ENCODE results near the gene PIAS4. TPM values are rescaled to one million over a fixed set of nuclear protein-coding genes. Genes with fewer than 3 reads are reported as not detected.
"Not testable (repeated sequence)": the region's sequence is repeated elsewhere in the genome, so short reads cannot be mapped to it uniquely, and the experiment has no call there.

Gene PIAS4
- total and polyA plus RNA-seq, 2 donors (not counting 3 experiments of a cell fraction or from before 2014, with no cell fraction given): 26.2 to 46.2 TPM

- Histone ChIP-seq H3K4me2 (ENCODE audit: insufficient read depth, low read length) (no peak overlapping the region), H3K79me2 (ENCODE audit: control insufficient read depth, insufficient read depth, low read length) (no peaks in the 10 kb centered on the region), H3K36me3 (ENCODE audit: control insufficient read depth in 2 of 2, extremely low read depth in 1 of 2, insufficient read depth in 2 of 2, low read length in 2 of 2) (no peaks in the 10 kb centered on the region), H3K4me3 (replicated peaks in 1 of 3; ENCODE audit: insufficient read depth in 1 of 3, low read depth in 1 of 3, low read length in 3 of 3) (no peak overlapping the region), H3K9ac (replicated peaks; ENCODE audit: extremely low read depth, insufficient read depth, low read length) (no peak overlapping the region), H2AFZ (ENCODE audit: low read depth, low read length) (no peak overlapping the region), H3K27me3 (ENCODE audit: control insufficient read depth in 2 of 2, insufficient read depth in 2 of 2, low read length in 2 of 2) (no peaks in the 10 kb centered on the region), H3K27ac (ENCODE audit: insufficient read depth, low read depth, low read length) (no peak overlapping the region), H4K20me1 (replicated peaks; ENCODE audit: control insufficient read depth, extremely low read depth, insufficient read depth, low read length) (no peaks in the 10 kb centered on the region), H3K9me1 (replicated peaks; ENCODE audit: control insufficient read depth, extremely low read depth, insufficient read depth, low read length) (no peaks in the 10 kb centered on the region), H3K9me3 (replicated peaks; ENCODE audit: control insufficient read depth, insufficient read depth, low read length) (no peaks in the 10 kb centered on the region), H3K4me1 (ENCODE audit: control insufficient read depth, extremely low read depth, insufficient read depth, low read length) (no peaks in the 10 kb centered on the region)
- ChIA-PET CTCF (interaction anchor here (0.6 kb wide), 1 partner anchor 121 kb away, joined by 3 read pairs; no protein-coding TSS in a partner anchor), POLR2A (interaction anchor here (0.7 kb wide), 1 partner anchor 17 kb away, joined by 7 read pairs; no protein-coding TSS in a partner anchor)
- FAIRE-seq: no peak
- BruUV-seq (replicated peaks): no TSS peak
- TF ChIP-seq POLR2A (IDR thresholded peaks at IDR 0.05; ENCODE audit: low read depth, low read length): no peak
- TF ChIP-seq CTCF (IDR thresholded peaks at IDR 0.05; ENCODE audit: extremely low read depth in 1 of 2, insufficient read depth in 1 of 2, low read depth in 1 of 2, low read length in 2 of 2): no peak
- no peak for TF ChIP-seq MYC (IDR thresholded peaks at IDR 0.05; ENCODE audit: low read depth, low read length)
- no peak for TF ChIP-seq POLR2AphosphoS5 (IDR thresholded peaks at IDR 0.05; ENCODE audit: insufficient read depth, low read depth, low read length)
- TF ChIP-seq MAX (IDR thresholded peaks at IDR 0.05; ENCODE audit: insufficient read depth, insufficient read length): no peak
- TF ChIP-seq EZH2 (IDR thresholded peaks at IDR 0.05; ENCODE audit: borderline replicate concordance, low read depth, low read length, severe bottlenecking): no peak
- no peak for TF ChIP-seq FOS (IDR thresholded peaks at IDR 0.05; ENCODE audit: borderline replicate concordance, insufficient read depth, low read length)
- no peak for TF ChIP-seq GATA2 (IDR thresholded peaks at IDR 0.05; ENCODE audit: insufficient read depth, insufficient read length, low read depth, low read length)
- no peak for TF ChIP-seq JUN (IDR thresholded peaks at IDR 0.05; ENCODE audit: borderline replicate concordance, insufficient read depth, insufficient read length, low read depth)
- dilution Hi-C loops (cut with MboI; ENCODE audit: extremely low pct_ligation_motif_present, low sequenced_read_pairs) (no loop called here), intact Hi-C loops (cut with micrococcal nuclease) (no loop called here)
- DNase-seq (ENCODE audit: low read depth, low spot score): no peak
Observed at GRCh38 chr19:3995607-3996006, 11.9 kb upstream of the PIAS4 start.

DNA sequence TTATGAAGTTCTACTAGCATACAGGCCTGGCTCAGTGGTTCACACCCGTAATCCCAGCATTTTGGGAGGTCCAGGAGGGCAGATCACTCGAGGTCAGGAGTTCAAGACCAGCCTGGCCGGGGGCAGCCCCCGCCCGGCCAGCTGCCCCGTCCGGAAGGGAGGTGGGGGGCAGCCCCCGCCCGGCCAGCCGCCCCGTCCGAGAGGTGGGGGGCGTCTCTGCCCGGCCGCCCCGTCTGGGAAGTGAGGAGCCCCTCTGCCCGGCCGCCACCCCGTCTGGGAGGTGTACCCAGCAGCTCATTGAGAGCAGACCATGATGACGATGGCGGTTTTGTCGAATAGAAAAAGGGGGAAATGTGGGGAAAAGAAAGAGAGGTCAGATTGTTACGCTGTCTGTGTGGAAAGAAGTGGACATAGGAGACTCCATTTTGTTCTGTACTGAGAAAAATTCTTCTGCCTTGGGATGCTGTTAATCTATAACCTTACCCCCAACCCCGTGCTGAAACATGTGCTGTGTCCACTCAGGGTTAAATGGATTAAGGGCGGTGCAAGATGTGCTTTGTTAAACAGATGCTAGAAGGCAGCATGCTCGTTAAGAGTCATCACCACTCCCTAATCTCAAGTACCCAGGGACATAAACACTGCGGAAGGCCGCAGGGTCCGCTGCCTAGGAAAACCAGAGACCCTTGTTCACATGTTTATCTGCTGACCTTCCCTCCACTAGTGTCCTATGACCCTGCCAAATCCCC is 8.7 kb upstream of the PIAS4 start:
- H3K4me3 ChIP-seq (replicated peaks in 1 of 3; ENCODE audit: insufficient read depth in 1 of 3, low read depth in 1 of 3, low read length in 3 of 3); H3K9ac ChIP-seq (replicated peaks; ENCODE audit: extremely low read depth, insufficient read depth, low read length); H3K4me1 ChIP-seq (ENCODE audit: control insufficient read depth, extremely low read depth, insufficient read depth, low read length); H2AFZ ChIP-seq (ENCODE audit: low read depth, low read length); H3K79me2 ChIP-seq (ENCODE audit: control insufficient read depth, insufficient read depth, low read length); dilution Hi-C loops (cut with MboI; ENCODE audit: extremely low pct_ligation_motif_present, low sequenced_read_pairs); H3K27me3 ChIP-seq (ENCODE audit: control insufficient read depth in 2 of 2, insufficient read depth in 2 of 2, low read length in 2 of 2); intact Hi-C loops (cut with micrococcal nuclease); H3K9me3 ChIP-seq (replicated peaks; ENCODE audit: control insufficient read depth, insufficient read depth, low read length); POLR2A ChIA-PET; H4K20me1 ChIP-seq (replicated peaks; ENCODE audit: control insufficient read depth, extremely low read depth, insufficient read depth, low read length); DNase-seq (ENCODE audit: low read depth, low spot score); FAIRE-seq; BruUV-seq (replicated peaks); H3K9me1 ChIP-seq (replicated peaks; ENCODE audit: control insufficient read depth, extremely low read depth, insufficient read depth, low read length); H3K4me2 ChIP-seq (ENCODE audit: insufficient read depth, low read length); H3K36me3 ChIP-seq (ENCODE audit: control insufficient read depth in 2 of 2, extremely low read depth in 1 of 2, insufficient read depth in 2 of 2, low read length in 2 of 2); H3K27ac ChIP-seq (ENCODE audit: insufficient read depth, low read depth, low read length): not testable (repeated sequence)
- CTCF ChIA-PET: interaction anchor here (2.0 kb wide), 1 partner anchor 141 kb away, joined by 10 read pairs; no protein-coding TSS in a partner anchor
